ENCODE measurements around the gene TCP11L2.

Gene TCP11L2

GRCh38 chr12:106302401-106303201 is at the start of gene TCP11L2:
Gene TCP11L2 (plus strand): TSS chr12:106302733. CDS start chr12:106311076, 8,343 bp downstream.
- DNase-seq (ENCODE audit: low spot score): peak; percentile 95
- no peak for TF ChIP-seq CTCF (IDR thresholded peaks at IDR 0.05; ENCODE audit: borderline replicate concordance, control extremely low read depth, extremely low read depth, insufficient read depth, missing control alignments)
- in situ Hi-C loops (cut with MboI; ENCODE audit: low sequenced_read_pairs, unreplicated experiment): no loop called here

- no peak for DNase-seq (ENCODE audit: low spot score)
- TF ChIP-seq CTCF (IDR thresholded peaks at IDR 0.05; ENCODE audit: borderline replicate concordance, control extremely low read depth, extremely low read depth, insufficient read depth, missing control alignments): no peak
- in situ Hi-C loops (cut with MboI; ENCODE audit: low sequenced_read_pairs, unreplicated experiment): no loop called here
These were observed 47.8 kb upstream of the TCP11L2 start for GRCh38 chr12:106254724-106255123.

GRCh38 chr12:106255493-106255892 is 47.0 kb upstream of the TCP11L2 start:
- DNase-seq (ENCODE audit: low spot score): no peak
- in situ Hi-C loops (cut with MboI; ENCODE audit: low sequenced_read_pairs, unreplicated experiment): no loop called here
- TF ChIP-seq CTCF (IDR thresholded peaks at IDR 0.05; ENCODE audit: borderline replicate concordance, control extremely low read depth, extremely low read depth, insufficient read depth, missing control alignments): no peak

- DNase-seq (ENCODE audit: low spot score): no peak
- in situ Hi-C loops (cut with MboI; ENCODE audit: low sequenced_read_pairs, unreplicated experiment): no loop called here
- no peak for TF ChIP-seq CTCF (IDR thresholded peaks at IDR 0.05; ENCODE audit: borderline replicate concordance, control extremely low read depth, extremely low read depth, insufficient read depth, missing control alignments)
These were observed 46.6 kb upstream of the TCP11L2 start for GRCh38 chr12:106255952-106256351.

- in situ Hi-C loops (cut with MboI; ENCODE audit: low sequenced_read_pairs, unreplicated experiment): no loop called here
- TF ChIP-seq CTCF (IDR thresholded peaks at IDR 0.05; ENCODE audit: borderline replicate concordance, control extremely low read depth, extremely low read depth, insufficient read depth, missing control alignments): no peak
These were observed 46.0 kb upstream of the TCP11L2 start for GRCh38 chr12:106256524-106256923.

GRCh38 chr12:106258226-106258625 is 44.3 kb upstream of the TCP11L2 start:
- no peak for DNase-seq (ENCODE audit: low spot score)
- TF ChIP-seq CTCF (IDR thresholded peaks at IDR 0.05; ENCODE audit: borderline replicate concordance, control extremely low read depth, extremely low read depth, insufficient read depth, missing control alignments): no peak
- in situ Hi-C loops (cut with MboI; ENCODE audit: low sequenced_read_pairs, unreplicated experiment): no loop called here

More at GRCh38 chr12:106256524-106256923, 46.0 kb upstream of the TCP11L2 start:
- no peak for DNase-seq (ENCODE audit: low spot score)

All from GM13976 (cell line).